ENCODE data around the gene DNAH10.

Gene DNAH10

DNA sequence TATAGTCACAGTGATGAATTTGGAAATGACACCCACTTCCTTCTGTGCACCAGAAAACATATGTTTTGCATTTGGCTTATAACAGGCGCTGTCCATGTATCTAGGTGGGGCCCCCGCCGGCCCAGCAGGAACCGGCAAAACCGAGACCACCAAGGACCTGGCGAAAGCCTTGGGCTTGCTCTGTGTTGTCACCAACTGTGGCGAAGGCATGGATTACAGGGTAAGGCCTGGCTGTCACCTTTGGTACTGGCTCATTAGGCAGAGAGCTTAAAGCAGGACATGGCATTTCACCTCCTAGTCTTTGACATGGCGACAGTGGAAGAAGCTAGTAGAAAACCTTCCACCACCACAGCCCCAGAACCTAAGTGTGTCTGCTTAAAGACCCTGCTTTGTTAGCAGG, 85.8 kb downstream of the DNAH10 start:
- Histone ChIP-seq H3K9me3 (ENCODE audit: low read length) (no peaks in the 10 kb centered on the region), H3K9me2 (ENCODE audit: low read depth, low read length) (no peaks in the 10 kb centered on the region), H3K27me3 (ENCODE audit: insufficient read depth, low read length) (peaks cover 4% of the 10 kb centered on the region; the same call in 1 of the 2 replicates), H3F3A (ENCODE audit: insufficient read depth, low read length) (no peaks in the 10 kb centered on the region), H3K9ac (ENCODE audit: low read length) (no peak overlapping the region), H3K79me2 (ENCODE audit: insufficient read depth, low read length) (no peaks in the 10 kb centered on the region), H3K36me3 (ENCODE audit: insufficient read depth, low read length) (no peaks in the 10 kb centered on the region), H4K20me1 (ENCODE audit: insufficient read depth, low read length) (no peaks in the 10 kb centered on the region), H3K4me3 (ENCODE audit: low read depth, low read length, poor library complexity, severe bottlenecking) (no peak overlapping the region), H2AFZ (ENCODE audit: low read length) (no peak overlapping the region), H3K27ac (ENCODE audit: low read depth, low read length, poor library complexity, severe bottlenecking) (no peak overlapping the region), H3K4me1 (ENCODE audit: insufficient read depth, low read length, severe bottlenecking) (no peaks in the 10 kb centered on the region), H3K4me2 (ENCODE audit: low read length) (no peak overlapping the region)
- TF ChIP-seq EZH2 (IDR thresholded peaks at IDR 0.05; ENCODE audit: borderline replicate concordance, low read length), result no peak
- TF ChIP-seq, protein P1, sequence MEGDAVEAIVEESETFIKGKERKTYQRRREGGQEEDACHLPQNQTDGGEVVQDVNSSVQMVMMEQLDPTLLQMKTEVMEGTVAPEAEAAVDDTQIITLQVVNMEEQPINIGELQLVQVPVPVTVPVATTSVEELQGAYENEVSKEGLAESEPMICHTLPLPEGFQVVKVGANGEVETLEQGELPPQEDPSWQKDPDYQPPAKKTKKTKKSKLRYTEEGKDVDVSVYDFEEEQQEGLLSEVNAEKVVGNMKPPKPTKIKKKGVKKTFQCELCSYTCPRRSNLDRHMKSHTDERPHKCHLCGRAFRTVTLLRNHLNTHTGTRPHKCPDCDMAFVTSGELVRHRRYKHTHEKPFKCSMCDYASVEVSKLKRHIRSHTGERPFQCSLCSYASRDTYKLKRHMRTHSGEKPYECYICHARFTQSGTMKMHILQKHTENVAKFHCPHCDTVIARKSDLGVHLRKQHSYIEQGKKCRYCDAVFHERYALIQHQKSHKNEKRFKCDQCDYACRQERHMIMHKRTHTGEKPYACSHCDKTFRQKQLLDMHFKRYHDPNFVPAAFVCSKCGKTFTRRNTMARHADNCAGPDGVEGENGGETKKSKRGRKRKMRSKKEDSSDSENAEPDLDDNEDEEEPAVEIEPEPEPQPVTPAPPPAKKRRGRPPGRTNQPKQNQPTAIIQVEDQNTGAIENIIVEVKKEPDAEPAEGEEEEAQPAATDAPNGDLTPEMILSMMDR (IDR thresholded peaks at IDR 0.05; ENCODE audit: low read length), result no peak

DNA sequence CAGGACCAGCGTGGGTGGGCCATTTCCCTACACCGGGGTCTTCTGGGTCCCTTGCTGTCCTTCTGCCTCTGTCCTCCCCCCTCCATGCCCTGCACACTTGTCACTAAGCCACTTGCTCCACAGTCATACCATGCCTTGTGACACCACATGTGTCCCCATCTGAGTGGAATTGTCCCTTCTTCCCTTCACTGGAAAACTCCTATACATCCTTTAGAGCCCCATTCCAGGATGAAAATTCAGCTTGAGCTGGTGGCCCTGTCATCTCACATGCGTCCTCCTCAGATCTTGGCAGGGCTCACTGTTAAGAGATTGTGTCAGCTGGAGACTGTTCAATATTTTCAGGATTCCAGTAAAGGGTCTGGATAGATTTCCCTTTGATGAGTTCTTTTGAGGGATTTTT, 87.4 kb downstream of the DNAH10 start:
- no peak overlapping the region for H3K4me2 ChIP-seq (ENCODE audit: low read length)
- H4K20me1 ChIP-seq (ENCODE audit: insufficient read depth, low read length), result no peaks in the 10 kb centered on the region
- no peaks in the 10 kb centered on the region for H3K9me3 ChIP-seq (ENCODE audit: low read length)
- no peak overlapping the region for H3K4me3 ChIP-seq (ENCODE audit: low read depth, low read length, poor library complexity, severe bottlenecking)
- H3K36me3 ChIP-seq (ENCODE audit: insufficient read depth, low read length), result no peaks in the 10 kb centered on the region
- no peak overlapping the region for H2AFZ ChIP-seq (ENCODE audit: low read length)
- H3K27ac ChIP-seq (ENCODE audit: low read depth, low read length, poor library complexity, severe bottlenecking), result no peak overlapping the region
- peaks cover 4% of the 10 kb centered on the region; the same call in 1 of the 2 replicates for H3K27me3 ChIP-seq (ENCODE audit: insufficient read depth, low read length)
- no peaks in the 10 kb centered on the region for H3F3A ChIP-seq (ENCODE audit: insufficient read depth, low read length)
- no peak for TF ChIP-seq EZH2 (IDR thresholded peaks at IDR 0.05; ENCODE audit: borderline replicate concordance, low read length)
- TF ChIP-seq, protein P1 (IDR thresholded peaks at IDR 0.05; ENCODE audit: low read length), result no peak
- no peaks in the 10 kb centered on the region for H3K79me2 ChIP-seq (ENCODE audit: insufficient read depth, low read length)
- no peak overlapping the region for H3K9ac ChIP-seq (ENCODE audit: low read length)
- H3K4me1 ChIP-seq (ENCODE audit: insufficient read depth, low read length, severe bottlenecking), result no peaks in the 10 kb centered on the region
- H3K9me2 ChIP-seq (ENCODE audit: low read depth, low read length), result no peaks in the 10 kb centered on the region

DNA sequence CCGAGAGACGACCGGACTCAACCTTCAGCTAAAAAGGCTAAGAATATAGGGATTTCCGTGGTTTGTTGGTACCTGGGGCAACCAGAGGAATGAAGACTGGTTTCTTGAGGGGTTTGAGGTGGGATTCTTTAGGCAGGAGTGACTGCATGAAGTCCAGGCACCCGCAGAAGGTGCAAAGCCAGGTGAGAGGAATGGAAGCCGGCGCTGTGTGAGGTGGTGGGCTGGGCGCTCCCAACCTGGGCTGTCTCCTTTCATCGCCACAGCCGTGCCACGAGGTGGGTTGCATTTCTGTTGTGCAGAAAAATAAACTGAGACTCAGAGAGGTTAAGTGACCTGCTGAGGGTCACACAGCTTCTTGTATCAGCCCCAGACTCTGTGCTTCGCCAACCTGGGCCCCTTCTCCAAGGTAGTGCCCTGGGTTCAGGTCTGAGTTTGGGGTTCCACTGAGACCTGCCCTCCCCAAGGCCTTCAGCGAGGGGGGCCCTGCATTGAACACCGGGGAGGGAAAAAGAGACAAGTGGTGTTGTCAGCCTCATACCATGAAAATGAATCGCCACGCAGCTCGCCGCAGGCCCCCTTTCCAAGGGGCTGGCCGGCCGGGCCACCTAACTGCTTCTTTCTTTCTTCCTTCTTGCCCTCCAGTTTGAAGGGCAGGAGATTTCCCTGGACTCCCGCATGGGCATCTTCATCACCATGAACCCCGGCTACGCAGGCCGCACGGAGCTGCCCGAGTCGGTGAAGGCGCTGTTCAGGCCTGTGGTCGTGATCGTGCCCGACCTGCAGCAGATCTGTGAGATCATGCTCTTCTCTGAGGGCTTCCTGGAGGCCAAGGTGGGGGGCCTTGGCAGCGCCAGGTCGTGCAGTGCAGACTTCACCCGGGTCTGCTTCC, 88.4 kb downstream of the DNAH10 start:
- Histone ChIP-seq H4K20me1 (ENCODE audit: insufficient read depth, low read length) (no peaks in the 10 kb centered on the region), H3K4me1 (ENCODE audit: insufficient read depth, low read length, severe bottlenecking) (no peaks in the 10 kb centered on the region), H3K4me2 (ENCODE audit: low read length) (no peak overlapping the region), H3K4me3 (ENCODE audit: low read depth, low read length, poor library complexity, severe bottlenecking) (no peak overlapping the region), H3K36me3 (ENCODE audit: insufficient read depth, low read length) (no peaks in the 10 kb centered on the region), H3K79me2 (ENCODE audit: insufficient read depth, low read length) (no peaks in the 10 kb centered on the region), H2AFZ (ENCODE audit: low read length) (no peak overlapping the region), H3K9me2 (ENCODE audit: low read depth, low read length) (no peaks in the 10 kb centered on the region), H3K27ac (ENCODE audit: low read depth, low read length, poor library complexity, severe bottlenecking) (no peak overlapping the region), H3F3A (ENCODE audit: insufficient read depth, low read length) (no peaks in the 10 kb centered on the region), H3K9me3 (ENCODE audit: low read length) (no peaks in the 10 kb centered on the region), H3K9ac (ENCODE audit: low read length) (no peak overlapping the region), H3K27me3 (ENCODE audit: insufficient read depth, low read length) (peaks cover 4% of the 10 kb centered on the region; the same call in 1 of the 2 replicates)
- TF ChIP-seq EZH2 (IDR thresholded peaks at IDR 0.05; ENCODE audit: borderline replicate concordance, low read length), result no peak
